PC-9 (cell line): ENCODE measurements around the gene CYFIP1.

Experiments used
- EZH2 ChIP-seq: fragments of 200-600 bp; sonication (generic); IDR thresholded peaks from 2 replicates; pipeline ENCODE4 v1.8.0; 2017; ENCODE audit warnings: antibody characterized with exemption, low read depth
- TF ChIP-seq, protein P1 (sequence below): fragments of 200-600 bp; sonication (generic); conservative IDR thresholded peaks from 2 replicates; pipeline ENCODE4 v1.6.1; 2017; ENCODE audit warnings: mixed run types, antibody characterized with exemption, mild to moderate bottlenecking, moderate library complexity

DNA sequence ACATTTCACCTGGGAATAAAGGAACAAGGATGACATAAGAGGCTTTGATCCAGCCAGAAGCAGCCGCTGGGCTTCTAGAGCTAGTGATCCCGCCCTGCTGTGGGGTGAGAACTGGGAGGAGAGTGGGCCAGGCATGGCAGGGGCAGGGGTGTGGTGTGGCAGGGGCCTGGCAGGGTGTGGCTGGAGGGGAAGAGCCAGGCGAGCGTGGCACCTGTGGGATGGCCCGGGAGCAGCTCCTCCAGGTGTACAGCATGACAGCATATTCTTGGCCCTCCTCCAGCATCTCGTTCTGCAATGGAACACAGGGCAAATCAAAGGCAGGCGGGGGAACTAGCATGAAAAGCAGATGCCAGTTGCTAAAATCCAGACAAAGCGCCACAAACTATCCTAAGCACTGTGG is 35.5 kb downstream of the CYFIP1 start:
- TF ChIP-seq, protein P1, sequence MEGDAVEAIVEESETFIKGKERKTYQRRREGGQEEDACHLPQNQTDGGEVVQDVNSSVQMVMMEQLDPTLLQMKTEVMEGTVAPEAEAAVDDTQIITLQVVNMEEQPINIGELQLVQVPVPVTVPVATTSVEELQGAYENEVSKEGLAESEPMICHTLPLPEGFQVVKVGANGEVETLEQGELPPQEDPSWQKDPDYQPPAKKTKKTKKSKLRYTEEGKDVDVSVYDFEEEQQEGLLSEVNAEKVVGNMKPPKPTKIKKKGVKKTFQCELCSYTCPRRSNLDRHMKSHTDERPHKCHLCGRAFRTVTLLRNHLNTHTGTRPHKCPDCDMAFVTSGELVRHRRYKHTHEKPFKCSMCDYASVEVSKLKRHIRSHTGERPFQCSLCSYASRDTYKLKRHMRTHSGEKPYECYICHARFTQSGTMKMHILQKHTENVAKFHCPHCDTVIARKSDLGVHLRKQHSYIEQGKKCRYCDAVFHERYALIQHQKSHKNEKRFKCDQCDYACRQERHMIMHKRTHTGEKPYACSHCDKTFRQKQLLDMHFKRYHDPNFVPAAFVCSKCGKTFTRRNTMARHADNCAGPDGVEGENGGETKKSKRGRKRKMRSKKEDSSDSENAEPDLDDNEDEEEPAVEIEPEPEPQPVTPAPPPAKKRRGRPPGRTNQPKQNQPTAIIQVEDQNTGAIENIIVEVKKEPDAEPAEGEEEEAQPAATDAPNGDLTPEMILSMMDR = no peak
- no peak for TF ChIP-seq EZH2
